ENCODE measurements around the gene NNT.
"Not testable (repeated sequence)": the region's sequence is repeated elsewhere in the genome, so short reads cannot be mapped to it uniquely, and the experiment has no call there.

The NNT gene

GRCh38 chr5:43570450-43571158 is 32.4 kb upstream of the NNT start:
- H3K27ac Mint-ChIP-seq: no peak overlapping the region
- CTCF ChIA-PET: no interaction called here
- DNase-seq: no peak
- no peak overlapping the region for H3K4me3 Mint-ChIP-seq
- no peaks in the 10 kb centered on the region for H3K4me1 Mint-ChIP-seq
- no peaks in the 10 kb centered on the region for H3K27me3 Mint-ChIP-seq
- no peaks in the 10 kb centered on the region for H3K9me3 Mint-ChIP-seq
- peaks cover 8% of the 10 kb centered on the region for H3K36me3 Mint-ChIP-seq

- CTCF ChIA-PET: no interaction called here
- Mint-ChIP-seq H3K27ac (no peak overlapping the region), H3K9me3 (no peaks in the 10 kb centered on the region), H3K4me3 (no peak overlapping the region), H3K27me3 (no peaks in the 10 kb centered on the region), H3K36me3 (peaks cover 13% of the 10 kb centered on the region), H3K4me1 (no peaks in the 10 kb centered on the region)
- no peak for DNase-seq
Observed at GRCh38 chr5:43571237-43571636, 31.7 kb upstream of the NNT start.

- no peak for DNase-seq
- Mint-ChIP-seq H3K36me3 (peaks cover 20% of the 10 kb centered on the region), H3K27ac (no peak overlapping the region), H3K9me3 (peaks cover 2% of the 10 kb centered on the region), H3K27me3 (no peaks in the 10 kb centered on the region), H3K4me1 (no peaks in the 10 kb centered on the region), H3K4me3 (no peak overlapping the region)
- CTCF ChIA-PET: no interaction called here
Observed at GRCh38 chr5:43572357-43572756, 30.6 kb upstream of the NNT start.

GRCh38 chr5:43573058-43573457 is 29.9 kb upstream of the NNT start:
- Mint-ChIP-seq H3K27me3 (no peaks in the 10 kb centered on the region), H3K27ac (no peak overlapping the region), H3K9me3 (peaks cover 2% of the 10 kb centered on the region), H3K4me3 (no peak overlapping the region), H3K4me1 (no peaks in the 10 kb centered on the region), H3K36me3 (peaks cover 20% of the 10 kb centered on the region)
- CTCF ChIA-PET: no interaction called here
- DNase-seq: no peak

GRCh38 chr5:43580402-43581210 is 22.4 kb upstream of the NNT start:
- H3K27ac Mint-ChIP-seq, H3K27me3 Mint-ChIP-seq, H3K4me3 Mint-ChIP-seq, CTCF ChIA-PET, H3K4me1 Mint-ChIP-seq, H3K9me3 Mint-ChIP-seq, DNase-seq: not testable (repeated sequence)
- peaks cover 20% of the 10 kb centered on the region for H3K36me3 Mint-ChIP-seq

GRCh38 chr5:43581398-43581797 is 21.6 kb upstream of the NNT start:
- CTCF ChIA-PET: no interaction called here
- Mint-ChIP-seq H3K36me3 (peaks cover 14% of the 10 kb centered on the region), H3K4me1 (no peaks in the 10 kb centered on the region), H3K4me3 (no peak overlapping the region), H3K9me3 (peaks cover under 1% of the 10 kb centered on the region), H3K27me3 (no peaks in the 10 kb centered on the region), H3K27ac (no peak overlapping the region)
- no peak for DNase-seq

GRCh38 chr5:43582082-43583005 is 20.6 kb upstream of the NNT start:
- Mint-ChIP-seq H3K4me1 (no peaks in the 10 kb centered on the region), H3K9me3 (no peaks in the 10 kb centered on the region), H3K4me3 (no peak overlapping the region), H3K36me3 (peaks cover 12% of the 10 kb centered on the region), H3K27me3 (no peaks in the 10 kb centered on the region), H3K27ac (no peak overlapping the region)
- CTCF ChIA-PET: no interaction called here
- DNase-seq: no peak

- no peak overlapping the region for H3K4me3 Mint-ChIP-seq
- H3K4me1 Mint-ChIP-seq: no peaks in the 10 kb centered on the region
- no peaks in the 10 kb centered on the region for H3K9me3 Mint-ChIP-seq
- no peaks in the 10 kb centered on the region for H3K27me3 Mint-ChIP-seq
- DNase-seq: no peak
- H3K36me3 Mint-ChIP-seq: peaks cover 13% of the 10 kb centered on the region
- H3K27ac Mint-ChIP-seq: no peak overlapping the region
- CTCF ChIA-PET: no interaction called here
Observed at GRCh38 chr5:43583724-43584123, 19.3 kb upstream of the NNT start.

- Mint-ChIP-seq H3K9me3 (no peaks in the 10 kb centered on the region), H3K36me3 (peaks cover 12% of the 10 kb centered on the region), H3K27ac (no peak overlapping the region), H3K27me3 (no peaks in the 10 kb centered on the region), H3K4me3 (no peak overlapping the region), H3K4me1 (no peaks in the 10 kb centered on the region)
- DNase-seq: no peak
- CTCF ChIA-PET: no interaction called here
Observed at GRCh38 chr5:43584166-43584699, 18.7 kb upstream of the NNT start.

- peaks cover 12% of the 10 kb centered on the region for H3K36me3 Mint-ChIP-seq
- no peaks in the 10 kb centered on the region for H3K9me3 Mint-ChIP-seq
- no peaks in the 10 kb centered on the region for H3K27me3 Mint-ChIP-seq
- DNase-seq: no peak
- CTCF ChIA-PET: no interaction called here
- no peak overlapping the region for H3K4me3 Mint-ChIP-seq
- H3K27ac Mint-ChIP-seq: no peak overlapping the region
- H3K4me1 Mint-ChIP-seq: no peaks in the 10 kb centered on the region
Observed at GRCh38 chr5:43588842-43589241, 14.1 kb upstream of the NNT start.

GRCh38 chr5:43589310-43589709 is 13.7 kb upstream of the NNT start:
- Mint-ChIP-seq H3K9me3 (no peaks in the 10 kb centered on the region), H3K4me1 (no peaks in the 10 kb centered on the region), H3K27me3 (no peaks in the 10 kb centered on the region), H3K36me3 (peaks cover 12% of the 10 kb centered on the region), H3K27ac (no peak overlapping the region), H3K4me3 (no peak overlapping the region)
- CTCF ChIA-PET: no interaction called here
- DNase-seq: no peak

- no peaks in the 10 kb centered on the region for H3K9me3 Mint-ChIP-seq
- no peaks in the 10 kb centered on the region for H3K27me3 Mint-ChIP-seq
- CTCF ChIA-PET: no interaction called here
- H3K4me1 Mint-ChIP-seq: no peaks in the 10 kb centered on the region
- peaks cover 12% of the 10 kb centered on the region for H3K36me3 Mint-ChIP-seq
- no peak for DNase-seq
- no peak overlapping the region for H3K4me3 Mint-ChIP-seq
- no peak overlapping the region for H3K27ac Mint-ChIP-seq
Observed at GRCh38 chr5:43590700-43591099, 12.3 kb upstream of the NNT start.

GRCh38 chr5:43592363-43592762 is 10.6 kb upstream of the NNT start:
- CTCF ChIA-PET: no interaction called here
- no peak for DNase-seq
- no peak overlapping the region for H3K4me3 Mint-ChIP-seq
- peaks cover 10% of the 10 kb centered on the region for H3K36me3 Mint-ChIP-seq
- no peaks in the 10 kb centered on the region for H3K27me3 Mint-ChIP-seq
- H3K9me3 Mint-ChIP-seq: no peaks in the 10 kb centered on the region
- no peaks in the 10 kb centered on the region for H3K4me1 Mint-ChIP-seq
- H3K27ac Mint-ChIP-seq: no peak overlapping the region

GRCh38 chr5:43598927-43599326 is 4.1 kb upstream of the NNT start:
- H3K27me3 Mint-ChIP-seq, H3K27ac Mint-ChIP-seq, H3K4me3 Mint-ChIP-seq, H3K9me3 Mint-ChIP-seq, DNase-seq, H3K36me3 Mint-ChIP-seq, CTCF ChIA-PET: not testable (repeated sequence)
- peaks cover 21% of the 10 kb centered on the region for H3K4me1 Mint-ChIP-seq
